ENCODE data around the gene VSNL1. TPM values are rescaled to one million over a fixed set of nuclear protein-coding genes. Genes with fewer than 3 reads are reported as not detected.

The VSNL1 gene
- total RNA-seq, 1 donor from 2014 or later = 15.8 TPM

DNA sequence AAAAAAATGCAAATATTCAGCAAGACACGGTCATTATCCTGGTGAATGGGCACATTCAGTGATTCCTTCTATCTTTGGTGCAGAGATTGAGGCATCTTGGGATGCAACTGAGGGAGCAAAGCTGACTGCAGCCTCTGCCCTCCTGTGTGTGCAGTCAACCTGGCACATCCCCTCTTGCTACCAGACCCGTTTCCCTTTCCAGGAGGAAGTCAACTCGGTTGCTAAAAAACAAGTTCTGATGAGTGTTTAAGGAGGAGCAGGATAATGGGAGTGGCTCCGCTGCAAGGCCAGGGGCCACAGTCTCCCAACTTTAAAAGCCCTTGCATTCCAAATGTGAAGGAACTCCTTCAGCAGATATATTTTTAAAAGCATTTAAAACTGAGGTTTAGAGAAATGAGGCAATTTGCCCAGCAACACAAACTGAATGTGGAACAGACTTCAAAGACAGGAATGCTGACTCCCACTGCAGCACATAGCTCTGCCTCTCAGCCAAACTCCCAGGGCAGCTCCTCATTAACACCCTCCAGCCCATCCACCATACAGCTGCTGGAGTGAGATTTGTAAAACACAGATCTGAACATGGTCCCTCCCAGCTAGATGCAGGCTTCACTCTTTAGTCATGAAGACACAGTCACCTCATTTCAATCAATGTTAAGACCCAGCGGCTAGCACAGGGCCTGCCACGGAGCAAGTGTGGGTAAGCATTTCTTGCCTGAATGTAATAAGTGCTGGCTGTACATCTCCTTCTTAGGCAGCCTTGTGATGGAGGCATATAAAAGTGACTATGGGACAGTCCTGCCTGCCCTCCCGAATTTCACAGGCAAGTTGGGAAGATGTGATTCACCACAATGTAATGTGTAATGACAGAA, 54.3 kb downstream of the VSNL1 start:
- Histone ChIP-seq H3K9me3 (replicated peaks) (no peaks in the 10 kb centered on the region), H3K4me1 (no peaks in the 10 kb centered on the region), H3K27me3 (ENCODE audit: low read depth) (no peaks in the 10 kb centered on the region), H3K36me3 (no peaks in the 10 kb centered on the region), H3K27ac (replicated peaks) (no peak overlapping the region), H3K4me3 (no peak overlapping the region)
- intact Hi-C loops (cut with micrococcal nuclease) = no loop called here
- DNase-seq = no peak
- TF ChIP-seq, protein P1, sequence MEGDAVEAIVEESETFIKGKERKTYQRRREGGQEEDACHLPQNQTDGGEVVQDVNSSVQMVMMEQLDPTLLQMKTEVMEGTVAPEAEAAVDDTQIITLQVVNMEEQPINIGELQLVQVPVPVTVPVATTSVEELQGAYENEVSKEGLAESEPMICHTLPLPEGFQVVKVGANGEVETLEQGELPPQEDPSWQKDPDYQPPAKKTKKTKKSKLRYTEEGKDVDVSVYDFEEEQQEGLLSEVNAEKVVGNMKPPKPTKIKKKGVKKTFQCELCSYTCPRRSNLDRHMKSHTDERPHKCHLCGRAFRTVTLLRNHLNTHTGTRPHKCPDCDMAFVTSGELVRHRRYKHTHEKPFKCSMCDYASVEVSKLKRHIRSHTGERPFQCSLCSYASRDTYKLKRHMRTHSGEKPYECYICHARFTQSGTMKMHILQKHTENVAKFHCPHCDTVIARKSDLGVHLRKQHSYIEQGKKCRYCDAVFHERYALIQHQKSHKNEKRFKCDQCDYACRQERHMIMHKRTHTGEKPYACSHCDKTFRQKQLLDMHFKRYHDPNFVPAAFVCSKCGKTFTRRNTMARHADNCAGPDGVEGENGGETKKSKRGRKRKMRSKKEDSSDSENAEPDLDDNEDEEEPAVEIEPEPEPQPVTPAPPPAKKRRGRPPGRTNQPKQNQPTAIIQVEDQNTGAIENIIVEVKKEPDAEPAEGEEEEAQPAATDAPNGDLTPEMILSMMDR (IDR thresholded peaks at IDR 0.05; ENCODE audit: borderline replicate concordance) = no peak

DNA sequence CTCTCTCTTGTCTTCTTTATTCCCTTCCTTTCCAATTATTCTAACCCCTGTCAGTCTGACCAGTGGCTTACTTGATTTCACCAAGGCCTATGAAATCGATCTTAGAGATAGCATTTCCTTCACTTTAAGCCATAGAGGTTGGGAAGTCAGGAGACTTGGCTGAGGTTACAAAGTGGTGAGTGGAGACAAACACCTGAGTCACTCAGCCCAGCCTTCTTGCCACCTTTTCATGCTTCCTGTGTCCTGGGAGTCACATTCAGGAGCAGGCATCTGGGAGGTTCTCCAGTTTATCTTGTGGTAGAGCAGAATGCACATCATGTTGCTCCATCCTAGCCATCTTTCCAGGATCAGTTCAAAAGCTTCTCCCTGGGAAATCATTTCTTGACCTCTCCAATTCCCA, 59.1 kb downstream of the VSNL1 start:
- Histone ChIP-seq H3K36me3 (no peaks in the 10 kb centered on the region), H3K27ac (replicated peaks) (no peak overlapping the region)
- intact Hi-C loops (cut with micrococcal nuclease) = no loop called here

DNA sequence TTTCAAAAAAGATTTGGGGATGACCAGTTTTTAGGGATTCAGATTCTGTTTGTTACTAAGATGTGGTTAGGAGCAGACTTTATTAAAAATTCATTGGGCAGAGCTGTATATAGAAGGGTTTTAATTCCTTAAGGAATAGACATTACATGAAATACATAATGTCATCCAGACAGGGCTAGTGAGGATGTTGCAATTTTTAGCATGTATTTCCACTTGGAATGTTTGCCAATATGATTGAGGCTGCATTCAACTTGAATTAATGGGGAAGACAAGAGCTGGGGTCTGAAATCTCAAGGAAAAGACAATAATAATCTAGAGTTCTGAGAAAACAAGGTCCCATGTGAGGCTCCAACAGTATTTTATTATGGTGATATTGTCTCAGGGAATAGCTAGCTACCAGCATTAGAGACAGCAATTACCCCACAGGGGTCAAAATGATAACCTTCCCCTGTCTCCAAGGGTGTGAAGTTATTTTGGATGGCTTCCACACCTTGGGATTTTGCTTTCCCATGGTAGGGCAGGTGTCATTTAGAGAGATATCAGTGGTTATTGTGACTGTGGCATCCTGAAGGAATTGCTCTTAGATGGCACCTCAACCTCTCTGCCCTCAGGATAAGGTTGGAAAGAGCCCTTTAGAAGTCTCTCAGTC, 60.2 kb downstream of the VSNL1 start:
- TF ChIP-seq, protein P1 (IDR thresholded peaks at IDR 0.05; ENCODE audit: borderline replicate concordance) = no peak
- intact Hi-C loops (cut with micrococcal nuclease) = no loop called here
- no peaks in the 10 kb centered on the region for H3K9me3 ChIP-seq (replicated peaks)
- H3K4me3 ChIP-seq = no peak overlapping the region
- H3K27ac ChIP-seq (replicated peaks) = no peak overlapping the region
- H3K36me3 ChIP-seq = no peaks in the 10 kb centered on the region
- H3K27me3 ChIP-seq (ENCODE audit: low read depth) = no peaks in the 10 kb centered on the region
- H3K4me1 ChIP-seq = peaks cover 9% of the 10 kb centered on the region
- DNase-seq = no peak

More for the DNA sequence above, 59.1 kb downstream of the VSNL1 start:
- no peaks in the 10 kb centered on the region for H3K27me3 ChIP-seq (ENCODE audit: low read depth)
- DNase-seq = no peak
- H3K4me3 ChIP-seq = no peak overlapping the region
- no peaks in the 10 kb centered on the region for H3K9me3 ChIP-seq (replicated peaks)
- TF ChIP-seq, protein P1 (IDR thresholded peaks at IDR 0.05; ENCODE audit: borderline replicate concordance) = no peak
- peaks cover 9% of the 10 kb centered on the region for H3K4me1 ChIP-seq

DNA sequence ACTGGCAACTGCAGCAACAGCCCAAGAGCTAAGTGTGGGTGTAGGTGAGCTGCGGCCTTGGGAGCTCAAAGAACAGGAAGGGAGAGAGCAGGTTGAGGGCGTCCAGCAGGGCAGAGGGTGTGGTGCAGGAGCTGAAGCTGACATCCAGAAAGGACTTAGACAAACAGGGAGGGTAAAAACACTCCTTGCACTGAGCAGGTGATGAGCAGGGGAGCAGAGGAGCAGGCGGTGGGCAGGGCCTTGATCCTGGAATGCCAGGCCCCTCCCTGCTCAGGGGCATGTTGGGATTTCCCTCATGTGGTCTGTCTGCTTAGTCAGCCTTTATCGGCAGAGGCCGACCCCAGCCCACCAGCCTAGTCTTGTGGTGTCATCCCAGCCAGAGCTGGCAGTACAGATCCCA, 63.6 kb downstream of the VSNL1 start:
- Histone ChIP-seq H3K4me3 (no peak overlapping the region), H3K9me3 (replicated peaks) (no peaks in the 10 kb centered on the region), H3K27me3 (ENCODE audit: low read depth) (no peaks in the 10 kb centered on the region), H3K4me1 (peaks cover 18% of the 10 kb centered on the region), H3K27ac (replicated peaks) (no peak overlapping the region), H3K36me3 (no peaks in the 10 kb centered on the region)
- intact Hi-C loops (cut with micrococcal nuclease) = no loop called here
- TF ChIP-seq, protein P1 (IDR thresholded peaks at IDR 0.05; ENCODE audit: borderline replicate concordance) = no peak
- DNase-seq = no peak

DNA sequence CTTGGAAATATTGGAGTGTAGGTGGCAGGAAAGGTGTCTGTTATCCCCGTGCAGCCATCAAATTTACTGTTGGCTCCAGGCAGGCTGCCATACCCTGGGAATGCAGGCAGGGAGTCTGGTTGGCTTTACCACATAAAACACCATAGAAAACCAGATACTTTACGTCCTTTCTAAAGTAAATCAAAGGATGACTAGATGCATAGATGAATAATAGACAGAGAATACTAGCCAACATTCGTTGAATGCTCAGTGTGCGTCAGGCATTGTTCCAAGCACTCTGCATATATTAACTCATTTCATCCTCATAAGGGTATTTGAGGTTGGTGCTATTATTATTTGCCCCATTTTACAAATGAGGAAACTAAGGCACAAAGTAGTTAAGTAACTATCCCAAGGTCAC, 65.2 kb downstream of the VSNL1 start:
- no peak for DNase-seq
- Histone ChIP-seq H3K27ac (replicated peaks) (no peak overlapping the region), H3K27me3 (ENCODE audit: low read depth) (no peaks in the 10 kb centered on the region), H3K4me1 (peaks cover 26% of the 10 kb centered on the region), H3K4me3 (no peak overlapping the region), H3K36me3 (no peaks in the 10 kb centered on the region), H3K9me3 (replicated peaks) (no peaks in the 10 kb centered on the region)
- intact Hi-C loops (cut with micrococcal nuclease) = no loop called here
- TF ChIP-seq, protein P1 (IDR thresholded peaks at IDR 0.05; ENCODE audit: borderline replicate concordance) = no peak
